IMR-90 (cell line): ENCODE data around the gene NCS1. TPM values are rescaled to one million over a fixed set of nuclear protein-coding genes. Genes with fewer than 3 reads are reported as not detected.

ENCODE experiments used
- ATAC-seq: fragments of 200-7000 bp; cut with Tn5 transposase; 2 replicates; pipeline ENCODE4 v1.9.1; 2020; ENCODE audit warnings: low read depth, mild to moderate bottlenecking, moderate library complexity
- BruUV-seq: library from RNA; stranded (reverse); fragments of 400-500 nt; replicated peaks from 2 replicates; lab custom pipeline; 2021; lab: Mats Ljungman, UMichigan
- CTCF ChIA-PET: fragments of 300-600 bp; formaldehyde crosslinking; extraction: SDS; loops from one replicate; lab custom pipeline; 2021; ENCODE audit warnings: antibody characterized with exemption; lab: Yijun Ruan, JAX
- POLR2A ChIA-PET: fragments of 300-600 bp; sonication (Branson Sonifier 250); formaldehyde crosslinking; loops from one replicate; lab custom pipeline; 2022; ENCODE audit warnings: antibody characterized with exemption; ENCODE audit not compliant: unreplicated experiment; lab: Charles Lee
- DNase-seq: peaks from one replicate; pipeline ENCODE4 v3.0.0; 2013
- H2AFZ ChIP-seq: replicated peaks from 2 replicates; pipeline ENCODE3; 2013; ENCODE audit warnings: low read length, mild to moderate bottlenecking; ENCODE audit not compliant: poor library complexity
- H2AK5ac ChIP-seq: 2 replicates; pipeline ENCODE4 v1.6.1; 2013; ENCODE audit warnings: low read depth, low read length, inconsistent platforms
- H2AK9ac ChIP-seq: replicated peaks from 2 replicates; pipeline ENCODE3; 2013; ENCODE audit warnings: mild to moderate bottlenecking, low read depth, low read length, moderate library complexity; ENCODE audit not compliant: poor library complexity
- H2BK120ac ChIP-seq: 2 replicates; pipeline ENCODE4 v1.6.1; 2013; ENCODE audit warnings: low read depth, low read length, inconsistent platforms
- H2BK15ac ChIP-seq: 3 replicates; pipeline ENCODE4 v1.6.1; 2013; ENCODE audit warnings: low read depth, low read length, inconsistent platforms
- H2BK20ac ChIP-seq: 2 replicates; pipeline ENCODE4 v1.6.1; 2013; ENCODE audit warnings: low read depth, mild to moderate bottlenecking, inconsistent platforms, low read length, moderate library complexity
- H2BK5ac ChIP-seq: 2 replicates; pipeline ENCODE4 v1.6.1; 2013; ENCODE audit warnings: mild to moderate bottlenecking, low read depth, low read length, inconsistent platforms; ENCODE audit not compliant: poor library complexity, severe bottlenecking
- H3K14ac ChIP-seq: replicated peaks from 2 replicates; pipeline ENCODE4 v1.6.1; 2013; ENCODE audit warnings: low read depth, low read length, inconsistent platforms
- H3K18ac ChIP-seq: 2 replicates; pipeline ENCODE4 v1.6.1; 2013; ENCODE audit warnings: low read depth, low read length, control low read depth
- H3K23ac ChIP-seq: 2 replicates; pipeline ENCODE4 v1.6.1; 2013; ENCODE audit warnings: low read depth, low read length, inconsistent platforms
- H3K27ac ChIP-seq: 2 replicates; pipeline ENCODE4 v1.5.1; 2013; ENCODE audit warnings: mild to moderate bottlenecking, control low read depth, low read length; ENCODE audit not compliant: insufficient read depth
- H3K27me3 ChIP-seq: 2 replicates; pipeline ENCODE4 v1.6.1; 2013; ENCODE audit warnings: low read length; ENCODE audit not compliant: control insufficient read depth, insufficient read depth
- H3K36me3 ChIP-seq: 2 replicates; pipeline ENCODE4 v1.6.1; 2013; ENCODE audit warnings: low read length, mixed read lengths; ENCODE audit not compliant: control insufficient read depth, insufficient read depth
- H3K4ac ChIP-seq: 2 replicates; pipeline ENCODE4 v1.6.1; 2013; ENCODE audit warnings: low read depth, low read length, inconsistent platforms
- H3K4me1 ChIP-seq: 2 replicates; pipeline ENCODE4 v1.6.1; 2013; ENCODE audit warnings: low read length, mixed read lengths; ENCODE audit not compliant: control insufficient read depth, insufficient read depth
- H3K4me2 ChIP-seq: 2 replicates; pipeline ENCODE4 v1.6.1; 2013; ENCODE audit warnings: low read depth, mild to moderate bottlenecking, control low read depth, low read length, moderate library complexity
- H3K4me3 ChIP-seq: 2 replicates; pipeline ENCODE4 v1.5.1; 2013; ENCODE audit warnings: low read depth, mild to moderate bottlenecking, control low read depth, low read length, moderate library complexity; ENCODE audit not compliant: insufficient read depth
- H3K56ac ChIP-seq: 2 replicates; pipeline ENCODE4 v1.6.1; 2013; ENCODE audit warnings: low read length, inconsistent platforms; ENCODE audit not compliant: insufficient read depth; ENCODE audit errors: extremely low read depth
- H3K79me1 ChIP-seq, 2 experiments: 2 replicates each; pipeline ENCODE4 v1.6.1; 2013; ENCODE audit warnings: low read length in 2 of 2, inconsistent platforms in 1 of 2, low read depth in 1 of 2
- H3K9ac ChIP-seq: 2 replicates; pipeline ENCODE4 v1.6.1; 2013; ENCODE audit warnings: low read depth, low read length, control low read depth
- H3K9me1 ChIP-seq: 2 replicates; pipeline ENCODE4 v1.6.1; 2013; ENCODE audit warnings: low read length, inconsistent platforms; ENCODE audit not compliant: insufficient read depth
- H3K9me3 ChIP-seq: 2 replicates; pipeline ENCODE4 v1.6.1; 2013; ENCODE audit warnings: low read length; ENCODE audit not compliant: control insufficient read depth, insufficient read depth
- H4K20me1 ChIP-seq: 2 replicates; pipeline ENCODE4 v1.6.1; 2013; ENCODE audit warnings: low read length, inconsistent platforms; ENCODE audit not compliant: insufficient read depth
- H4K5ac ChIP-seq: 2 replicates; pipeline ENCODE4 v1.6.1; 2013; ENCODE audit warnings: mild to moderate bottlenecking, low read depth, low read length, control low read depth
- H4K8ac ChIP-seq, 2 experiments: 2 replicates each; pipeline ENCODE4 v1.6.1; 2013; ENCODE audit warnings: low read depth in 2 of 2, low read length in 2 of 2, control low read depth in 1 of 2, inconsistent platforms in 1 of 2
- H4K91ac ChIP-seq: 2 replicates; pipeline ENCODE4 v1.6.1; 2013; ENCODE audit warnings: low read depth, low read length, inconsistent platforms; ENCODE audit not compliant: insufficient read depth
- FOS ChIP-seq: fragments of 150-350 bp; IDR thresholded peaks from 2 replicates; pipeline ENCODE4 v1.6.1; 2016; ENCODE audit warnings: low read depth, low read length
- MXI1 ChIP-seq: IDR thresholded peaks from 2 replicates; pipeline ENCODE4 v1.6.1; 2012; ENCODE audit warnings: low read depth, mild to moderate bottlenecking, low read length, moderate library complexity, borderline replicate concordance
- SMC3 ChIP-seq: fragments of 150-350 bp; IDR thresholded peaks from 2 replicates; pipeline ENCODE4 v1.6.1; 2016; ENCODE audit warnings: low read depth, mild to moderate bottlenecking, antibody characterized with exemption, low read length, moderate library complexity
- WGBS, 2 experiments: methylation state at CpG; one replicate each; pipeline versions ENCODE4 v1.1.5 to v1.1.7; 2013; ENCODE audit warnings: missing lambda C conversion rate in 2 of 2; ENCODE audit not compliant: insufficient read length in 1 of 2; ENCODE audit errors: extremely low coverage in 2 of 2; 5-methylcytosine and 5-hydroxymethylcytosine counted together
- dilution Hi-C: fragments of 300-500 bp; cut with HindIII; formaldehyde crosslinking; loops from one replicate; pipeline ENCODE4 v1.14.3; 2018; ENCODE audit warnings: low sequenced_read_pairs; ENCODE audit not compliant: unreplicated experiment
- in situ Hi-C: fragments of 300-500 bp; cut with MboI; formaldehyde crosslinking; loops from 3 replicates; pipeline ENCODE4 v1.14.3; 2019; ENCODE audit warnings: low sequenced_read_pairs, inconsistent platforms, mixed read lengths
- intact Hi-C: fragments of 100-400 bp; cut with micrococcal nuclease; formaldehyde crosslinking; loops from 2 replicates; pipeline ENCODE4 v1.10.0; 2022
- polyA plus RNA-seq, 3 experiments: library from polyadenylated mRNA; depleted of rRNA; stranded (reverse); fragments of >200 nt; gene quantifications; 2 replicates each; pipeline ENCODE4 v1.2.3, GENCODE V29; 2012; ENCODE audit warnings: low replicate concordance in 1 of 3
- total RNA-seq: library from RNA; depleted of rRNA; stranded (reverse); fragments of >200 nt; gene quantifications from 2 replicates; pipeline ENCODE4 v1.2.3, GENCODE V29; 2012
- TF ChIP-seq, protein P1 (sequence below): fragments of 150-350 bp; IDR thresholded peaks from 2 replicates; pipeline ENCODE4 v1.6.1; 2017; ENCODE audit warnings: mild to moderate bottlenecking, antibody characterized with exemption, low read length, low read depth

The NCS1 gene
- total and polyA plus RNA-seq, 2 of the 4 experiments (the other 2 are of a cell fraction): 41.0 to 60.5 TPM

- H2BK20ac ChIP-seq: peak overlapping the region; percentile 74
- in situ Hi-C loops: no loop called here
- H2BK15ac ChIP-seq: peak overlapping the region; percentile 40; the same call in 1 of the 3 replicates
- no peak overlapping the region for H3K4me3 ChIP-seq
- peak overlapping the region; percentile 83 for H3K27ac ChIP-seq
- dilution Hi-C loops: no loop called here
- H2BK5ac ChIP-seq: peak overlapping the region; percentile 79
- TF ChIP-seq, protein P1, sequence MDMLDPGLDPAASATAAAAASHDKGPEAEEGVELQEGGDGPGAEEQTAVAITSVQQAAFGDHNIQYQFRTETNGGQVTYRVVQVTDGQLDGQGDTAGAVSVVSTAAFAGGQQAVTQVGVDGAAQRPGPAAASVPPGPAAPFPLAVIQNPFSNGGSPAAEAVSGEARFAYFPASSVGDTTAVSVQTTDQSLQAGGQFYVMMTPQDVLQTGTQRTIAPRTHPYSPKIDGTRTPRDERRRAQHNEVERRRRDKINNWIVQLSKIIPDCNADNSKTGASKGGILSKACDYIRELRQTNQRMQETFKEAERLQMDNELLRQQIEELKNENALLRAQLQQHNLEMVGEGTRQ: peak; percentile 30; the same call in 1 of the 2 replicates
- 0 out of 2 replicates have a peak, but pooled peaks have one; percentile 7 for TF ChIP-seq MXI1
- TF ChIP-seq SMC3: 0 out of 2 replicates have a peak, but pooled peaks have one; percentile 3
- TF ChIP-seq FOS: no peak
- H3K79me1 ChIP-seq: peaks cover 0 to 9% of the 10 kb centered on the region in 2 experiments; a peak in 2 of 4 replicates
- peak overlapping the region; percentile 15 for H3K9ac ChIP-seq
- DNase-seq: peak; percentile 90
- H3K14ac ChIP-seq: peak overlapping the region; percentile 78
- H4K5ac ChIP-seq: peak overlapping the region; percentile 9; the same call in 1 of the 2 replicates
- CTCF ChIA-PET: no interaction called here
- H3K4ac ChIP-seq: peak overlapping the region; percentile 79
- peak overlapping the region; percentile 76 for H2BK120ac ChIP-seq
- ATAC-seq: peak; percentile 69
- H3K4me1 ChIP-seq: peaks cover 18% of the 10 kb centered on the region
- POLR2A ChIA-PET: no interaction called here
- WGBS, 2 experiments: 80% methylated on average over 1 of the region's 22 CpGs; no CpG with 5 or more reads in 1 of the 2 experiments
- H2AFZ ChIP-seq: peak overlapping the region; percentile 36
- peak overlapping the region; percentile 80 for H3K23ac ChIP-seq
- H3K9me1 ChIP-seq: peaks cover 3% of the 10 kb centered on the region
- H2AK9ac ChIP-seq: peak overlapping the region; percentile 63
- intact Hi-C loops: loop anchor here (1.0 kb wide), 1 partner anchor 43 kb away; the partner anchor contains the start of gene NCS1
- BruUV-seq: no TSS peak
- no peaks in the 10 kb centered on the region for H3K27me3 ChIP-seq
- H3K4me2 ChIP-seq: peak overlapping the region; percentile 21
- H4K91ac ChIP-seq: peak overlapping the region; percentile 70
- H4K8ac ChIP-seq: peak overlapping the region; percentile 27 to 89
- peak overlapping the region; percentile 22 for H3K18ac ChIP-seq
- no peaks in the 10 kb centered on the region for H3K9me3 ChIP-seq
- H4K20me1 ChIP-seq: peaks cover 5% of the 10 kb centered on the region; the same call in 1 of the 2 replicates
- peak overlapping the region; percentile 80 for H2AK5ac ChIP-seq
- H3K56ac ChIP-seq: peak overlapping the region; percentile 35; the same call in 1 of the 2 replicates
- peaks cover 17% of the 10 kb centered on the region for H3K36me3 ChIP-seq
Observed at GRCh38 chr9:130129432-130130061, 42.7 kb upstream of the NCS1 start.
